ENCODE measurements around the gene TYK2.
A peak's percentile ranks its signal among the peaks of the same experiment; 100 is the strongest.
"Not testable (repeated sequence)": the region's sequence is repeated elsewhere in the genome, so short reads cannot be mapped to it uniquely, and the experiment has no call there.

Gene TYK2

DNA sequence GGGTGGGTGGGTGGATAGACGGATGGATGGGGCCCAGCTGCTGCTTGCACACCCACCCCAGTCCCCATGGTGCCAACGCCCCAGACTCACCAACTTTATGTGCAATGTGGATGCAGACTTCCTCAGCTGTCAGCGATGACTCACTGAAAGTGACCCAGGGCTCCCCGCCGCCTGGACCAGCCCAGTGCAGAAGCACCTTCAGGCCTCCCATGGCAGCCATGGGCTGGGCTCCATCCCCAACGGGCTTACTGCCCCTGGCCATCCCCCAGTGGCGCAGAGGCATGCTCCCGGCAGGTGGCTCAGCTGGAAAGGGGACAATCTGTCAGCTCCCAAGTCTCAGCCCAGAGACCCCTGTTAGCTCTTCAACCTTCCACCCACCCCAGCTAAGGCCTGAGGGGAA lies 2.2 kb downstream of the TYK2 start:
- POLR2A ChIA-PET: no interaction called here

DNA sequence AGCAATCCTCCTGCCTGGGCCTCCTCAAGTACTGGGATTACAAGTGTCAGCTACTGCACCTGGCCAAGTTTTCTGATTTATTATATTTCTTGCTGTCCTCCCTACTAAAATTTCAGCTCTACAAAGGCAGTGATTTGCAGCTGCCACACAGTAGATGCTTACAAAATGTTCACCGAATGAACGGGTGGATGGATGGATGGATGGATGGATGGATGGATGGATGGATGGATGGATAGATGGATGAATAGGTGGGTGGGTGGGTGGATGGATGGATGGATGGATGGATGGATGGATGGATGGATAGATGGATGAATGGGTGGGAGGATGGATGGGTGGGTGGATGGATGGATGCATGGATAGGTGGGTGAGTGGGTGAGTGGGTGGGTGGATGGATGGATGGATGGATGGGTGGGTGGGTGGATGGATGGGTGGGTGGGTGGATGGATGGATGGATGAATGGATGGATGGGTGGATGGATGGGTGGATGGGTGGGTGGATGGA lies 3.2 kb downstream of the TYK2 start:
- TF ChIP-seq ZFHX2 (tag by site-specific recombination; conservative IDR thresholded peaks at IDR 0.05) (peak; percentile 58), ZNF366 (tag by site-specific recombination; conservative IDR thresholded peaks at IDR 0.05) (peak; percentile 98), EGR2 (tag by site-specific recombination; IDR thresholded peaks at IDR 0.05; ENCODE audit: low read depth) (peak; percentile 63; the same call in 1 of the 2 replicates), ZNF664 (tag by site-specific recombination; IDR thresholded peaks at IDR 0.05) (0 out of 2 replicates have a peak, but pooled peaks have one; percentile 28)
- peaks cover 27 to 31% of the 10 kb centered on the region in 2 experiments; a peak in 2 of 3 replicates for H3K36me3 ChIP-seq (ENCODE audit: control insufficient read depth in 2 of 2, insufficient read depth in 1 of 2, low read length in 2 of 2)
- H3K4me1 ChIP-seq (ENCODE audit: control insufficient read depth, insufficient read depth, low read length); H3K4me3 ChIP-seq (ENCODE audit: low read depth, low read length); H3K27ac ChIP-seq (ENCODE audit: extremely low read depth, low read depth, low read length); H3K9me3 ChIP-seq (ENCODE audit: control insufficient read depth, insufficient read depth, low read depth, low read length); POLR2A ChIA-PET; CTCF ChIA-PET: not testable (repeated sequence)

More for the DNA sequence above, 2.2 kb downstream of the TYK2 start:
- Histone ChIP-seq H3K4me1 (ENCODE audit: control insufficient read depth, insufficient read depth, low read length) (no peaks in the 10 kb centered on the region), H3K36me3 (ENCODE audit: control insufficient read depth in 2 of 2, insufficient read depth in 1 of 2, low read length in 2 of 2) (peaks cover 21 to 27% of the 10 kb centered on the region in 2 experiments; a peak in 2 of 3 replicates), H3K9me3 (ENCODE audit: control insufficient read depth, insufficient read depth, low read depth, low read length) (no peaks in the 10 kb centered on the region), H3K4me3 (ENCODE audit: low read depth, low read length) (no peak overlapping the region), H3K27ac (ENCODE audit: extremely low read depth, low read depth, low read length) (no peak overlapping the region)
- CTCF ChIA-PET: interaction anchor here (1.2 kb wide), 1 partner anchor 119 kb away, joined by 3 read pairs; no protein-coding TSS in a partner anchor
- no peak for TF ChIP-seq ZNF629 (tag by site-specific recombination; IDR thresholded peaks at IDR 0.05)
- TF ChIP-seq ZNF558 (tag by site-specific recombination; IDR thresholded peaks at IDR 0.05): no peak
- no peak for TF ChIP-seq ZNF404 (tag by site-specific recombination; IDR thresholded peaks at IDR 0.05)
- no peak for TF ChIP-seq ZNF324 (tag by site-specific recombination; IDR thresholded peaks at IDR 0.05)
- TF ChIP-seq, protein P1, sequence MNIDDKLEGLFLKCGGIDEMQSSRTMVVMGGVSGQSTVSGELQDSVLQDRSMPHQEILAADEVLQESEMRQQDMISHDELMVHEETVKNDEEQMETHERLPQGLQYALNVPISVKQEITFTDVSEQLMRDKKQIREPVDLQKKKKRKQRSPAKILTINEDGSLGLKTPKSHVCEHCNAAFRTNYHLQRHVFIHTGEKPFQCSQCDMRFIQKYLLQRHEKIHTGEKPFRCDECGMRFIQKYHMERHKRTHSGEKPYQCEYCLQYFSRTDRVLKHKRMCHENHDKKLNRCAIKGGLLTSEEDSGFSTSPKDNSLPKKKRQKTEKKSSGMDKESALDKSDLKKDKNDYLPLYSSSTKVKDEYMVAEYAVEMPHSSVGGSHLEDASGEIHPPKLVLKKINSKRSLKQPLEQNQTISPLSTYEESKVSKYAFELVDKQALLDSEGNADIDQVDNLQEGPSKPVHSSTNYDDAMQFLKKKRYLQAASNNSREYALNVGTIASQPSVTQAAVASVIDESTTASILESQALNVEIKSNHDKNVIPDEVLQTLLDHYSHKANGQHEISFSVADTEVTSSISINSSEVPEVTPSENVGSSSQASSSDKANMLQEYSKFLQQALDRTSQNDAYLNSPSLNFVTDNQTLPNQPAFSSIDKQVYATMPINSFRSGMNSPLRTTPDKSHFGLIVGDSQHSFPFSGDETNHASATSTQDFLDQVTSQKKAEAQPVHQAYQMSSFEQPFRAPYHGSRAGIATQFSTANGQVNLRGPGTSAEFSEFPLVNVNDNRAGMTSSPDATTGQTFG (tag by site-specific recombination; IDR thresholded peaks at IDR 0.05; ENCODE audit: borderline replicate concordance): no peak
- TF ChIP-seq ZNF423 (tag by site-specific recombination; IDR thresholded peaks at IDR 0.05): no peak
- TF ChIP-seq, protein P2, sequence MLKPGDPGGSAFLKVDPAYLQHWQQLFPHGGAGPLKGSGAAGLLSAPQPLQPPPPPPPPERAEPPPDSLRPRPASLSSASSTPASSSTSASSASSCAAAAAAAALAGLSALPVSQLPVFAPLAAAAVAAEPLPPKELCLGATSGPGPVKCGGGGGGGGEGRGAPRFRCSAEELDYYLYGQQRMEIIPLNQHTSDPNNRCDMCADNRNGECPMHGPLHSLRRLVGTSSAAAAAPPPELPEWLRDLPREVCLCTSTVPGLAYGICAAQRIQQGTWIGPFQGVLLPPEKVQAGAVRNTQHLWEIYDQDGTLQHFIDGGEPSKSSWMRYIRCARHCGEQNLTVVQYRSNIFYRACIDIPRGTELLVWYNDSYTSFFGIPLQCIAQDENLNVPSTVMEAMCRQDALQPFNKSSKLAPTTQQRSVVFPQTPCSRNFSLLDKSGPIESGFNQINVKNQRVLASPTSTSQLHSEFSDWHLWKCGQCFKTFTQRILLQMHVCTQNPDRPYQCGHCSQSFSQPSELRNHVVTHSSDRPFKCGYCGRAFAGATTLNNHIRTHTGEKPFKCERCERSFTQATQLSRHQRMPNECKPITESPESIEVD (tag by site-specific recombination; IDR thresholded peaks at IDR 0.05): no peak

DNA sequence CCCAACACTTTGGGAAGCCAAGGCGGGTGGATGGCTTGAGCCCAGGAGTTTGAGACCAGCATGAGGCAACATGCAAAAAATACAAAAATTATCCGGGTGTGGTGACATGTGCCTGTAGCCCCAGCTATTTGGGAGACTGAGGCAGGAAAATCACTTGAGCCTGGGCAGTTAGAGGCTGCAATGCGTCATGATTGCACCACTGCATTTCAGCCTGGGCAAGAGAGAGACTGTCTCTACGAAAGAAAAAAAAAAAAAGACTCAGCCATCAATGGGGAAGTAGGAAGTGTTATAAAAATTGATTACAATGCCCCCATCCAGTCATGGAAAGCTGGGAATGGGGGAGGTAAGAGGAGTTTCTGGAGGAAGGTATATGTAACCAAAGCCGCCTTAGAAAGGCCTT lies 5.4 kb downstream of the TYK2 start:
- no peak overlapping the region for H3K27ac ChIP-seq (ENCODE audit: extremely low read depth, low read depth, low read length)
- H3K4me3 ChIP-seq (ENCODE audit: low read depth, low read length): no peak overlapping the region
- TF ChIP-seq PRDM1 (tag by site-specific recombination; IDR thresholded peaks at IDR 0.05): no peak
- H3K9me3 ChIP-seq (ENCODE audit: control insufficient read depth, insufficient read depth, low read depth, low read length): no peaks in the 10 kb centered on the region
- ChIA-PET POLR2A (interaction anchor here (0.7 kb wide), 2 partner anchors 43 to 137 kb away, joined by 4 to 6 read pairs; no protein-coding TSS in a partner anchor), CTCF (interaction anchor here (0.6 to 0.7 kb wide), 3 partner anchors 11 to 490 kb away, joined by 3 to 4 read pairs (median 3); no protein-coding TSS in a partner anchor)
- H3K36me3 ChIP-seq (ENCODE audit: control insufficient read depth in 2 of 2, insufficient read depth in 1 of 2, low read length in 2 of 2): peaks cover 27 to 45% of the 10 kb centered on the region in 2 experiments; a peak in 2 of 3 replicates
- H3K4me1 ChIP-seq (ENCODE audit: control insufficient read depth, insufficient read depth, low read length): no peaks in the 10 kb centered on the region

DNA sequence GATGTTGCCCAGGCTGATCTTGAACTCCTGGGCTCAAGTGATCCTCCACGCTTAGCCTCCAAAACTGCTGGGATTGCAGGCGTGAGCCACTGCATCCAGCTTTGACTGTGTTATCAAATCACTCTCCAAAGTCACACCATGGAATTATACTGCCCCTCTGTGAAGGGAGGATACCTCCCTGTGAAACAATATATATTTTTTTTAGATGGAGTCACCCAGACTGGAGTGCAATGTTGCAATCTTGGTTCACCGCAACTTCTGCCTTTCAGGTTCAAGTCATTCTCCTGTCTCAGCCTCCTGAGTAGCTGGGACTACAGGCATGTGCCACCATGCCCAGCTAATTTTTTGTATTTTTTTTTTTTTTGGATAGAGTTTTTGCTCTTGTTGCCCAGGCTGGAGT lies 7.7 kb downstream of the TYK2 start:
- ChIA-PET POLR2A (interaction anchor here (0.6 to 2.0 kb wide), 2 partner anchors 8 to 35 kb away, joined by 3 to 10 read pairs; partner anchors contain the start of gene TYK2), CTCF (interaction anchor here (0.7 to 1.7 kb wide), 3 partner anchors 16 to 103 kb away, joined by 3 to 6 read pairs (median 3); no protein-coding TSS in a partner anchor)
- TF ChIP-seq KLF16 (tag by site-specific recombination; IDR thresholded peaks at IDR 0.05) (no peak), ZNF146 (tag by site-specific recombination; IDR thresholded peaks at IDR 0.05) (no peak), ZBTB8A (tag by site-specific recombination; IDR thresholded peaks at IDR 0.05) (no peak), IKZF3 (tag by site-specific recombination; IDR thresholded peaks at IDR 0.05) (no peak), ZNF155 (tag by site-specific recombination; IDR thresholded peaks at IDR 0.05) (no peak), EGR2 (tag by site-specific recombination; IDR thresholded peaks at IDR 0.05; ENCODE audit: low read depth) (no peak)
- no peak overlapping the region for H3K4me3 ChIP-seq (ENCODE audit: low read depth, low read length)
- H3K36me3 ChIP-seq (ENCODE audit: control insufficient read depth in 2 of 2, insufficient read depth in 1 of 2, low read length in 2 of 2): peaks cover 29 to 59% of the 10 kb centered on the region in 2 experiments; a peak in 2 of 3 replicates
- no peak overlapping the region for H3K27ac ChIP-seq (ENCODE audit: extremely low read depth, low read depth, low read length)
- no peaks in the 10 kb centered on the region for H3K4me1 ChIP-seq (ENCODE audit: control insufficient read depth, insufficient read depth, low read length)
- H3K9me3 ChIP-seq (ENCODE audit: control insufficient read depth, insufficient read depth, low read depth, low read length): no peaks in the 10 kb centered on the region

Data from HEK293 (cell line).